H1 (cell line): ENCODE results near the gene KCNA10. TPM values are rescaled to one million over a fixed set of nuclear protein-coding genes. Genes with fewer than 3 reads are reported as not detected.

Experiments
- ATF2 ChIP-seq: IDR thresholded peaks from 2 replicates; pipeline ENCODE4 v1.6.1; 2012; ENCODE audit warnings: low read length, inconsistent platforms
- KDM4A ChIP-seq: IDR thresholded peaks from one replicate; pipeline ENCODE4 v1.7.1; 2012; ENCODE audit warnings: low read depth, mild to moderate bottlenecking, moderate library complexity, low read length, inconsistent platforms; ENCODE audit not compliant: severe bottlenecking
- TBP ChIP-seq: IDR thresholded peaks from 2 replicates; pipeline ENCODE4 v1.6.1; 2011; ENCODE audit warnings: low read depth, low read length, improper control_type of control experiment
- polyA plus RNA-seq, 7 experiments: library from polyadenylated mRNA; depleted of rRNA in 3 of 7; stranded (reverse) in 5 of 7; unstranded in 2 of 7; fragments of >200 nt in 5 of 7; fragments of 200-250 nt in 2 of 7; gene quantifications; 1 replicate in 5 of 7; 2 replicates in 1 of 7; 4 replicates in 1 of 7; pipeline versions ENCODE4 v1.2.1 to v1.2.3, GENCODE V29; 2011 to 2013; ENCODE audit warnings: missing spikeins in 2 of 7, mixed read lengths in 2 of 7
- total RNA-seq: library from RNA; stranded (reverse); fragmentation: NEBNext Ultra II Directional; extraction: Animal tissue kit (Norgen Biotek cat#: 25700); gene quantifications from 2 replicates; pipeline ENCODE4 v1.2.1, GENCODE V29; 2021

The KCNA10 gene
- total and polyA plus RNA-seq, 2 of the 8 experiments (the other 6 are each of a cell fraction or from before 2014, with no cell fraction given): not detected

- TF ChIP-seq ATF2 (no peak), KDM4A (no peak), TBP (no peak)
Measured at GRCh38 chr1:110472546-110472945, 46.4 kb downstream of the KCNA10 start (continued).
